HG02623 (cell line): ENCODE results near the gene PRDX3.
"Not testable (repeated sequence)": the region's sequence is repeated elsewhere in the genome, so short reads cannot be mapped to it uniquely, and the experiment has no call there.

Experiments used
- ATAC-seq: cut with Tn5 transposase; IDR thresholded peaks from one replicate; pipeline ENCODE4 v1.9.1; 2021; ENCODE audit warnings: moderate library complexity; ENCODE audit not compliant: unreplicated experiment

PRDX3 gene

DNA sequence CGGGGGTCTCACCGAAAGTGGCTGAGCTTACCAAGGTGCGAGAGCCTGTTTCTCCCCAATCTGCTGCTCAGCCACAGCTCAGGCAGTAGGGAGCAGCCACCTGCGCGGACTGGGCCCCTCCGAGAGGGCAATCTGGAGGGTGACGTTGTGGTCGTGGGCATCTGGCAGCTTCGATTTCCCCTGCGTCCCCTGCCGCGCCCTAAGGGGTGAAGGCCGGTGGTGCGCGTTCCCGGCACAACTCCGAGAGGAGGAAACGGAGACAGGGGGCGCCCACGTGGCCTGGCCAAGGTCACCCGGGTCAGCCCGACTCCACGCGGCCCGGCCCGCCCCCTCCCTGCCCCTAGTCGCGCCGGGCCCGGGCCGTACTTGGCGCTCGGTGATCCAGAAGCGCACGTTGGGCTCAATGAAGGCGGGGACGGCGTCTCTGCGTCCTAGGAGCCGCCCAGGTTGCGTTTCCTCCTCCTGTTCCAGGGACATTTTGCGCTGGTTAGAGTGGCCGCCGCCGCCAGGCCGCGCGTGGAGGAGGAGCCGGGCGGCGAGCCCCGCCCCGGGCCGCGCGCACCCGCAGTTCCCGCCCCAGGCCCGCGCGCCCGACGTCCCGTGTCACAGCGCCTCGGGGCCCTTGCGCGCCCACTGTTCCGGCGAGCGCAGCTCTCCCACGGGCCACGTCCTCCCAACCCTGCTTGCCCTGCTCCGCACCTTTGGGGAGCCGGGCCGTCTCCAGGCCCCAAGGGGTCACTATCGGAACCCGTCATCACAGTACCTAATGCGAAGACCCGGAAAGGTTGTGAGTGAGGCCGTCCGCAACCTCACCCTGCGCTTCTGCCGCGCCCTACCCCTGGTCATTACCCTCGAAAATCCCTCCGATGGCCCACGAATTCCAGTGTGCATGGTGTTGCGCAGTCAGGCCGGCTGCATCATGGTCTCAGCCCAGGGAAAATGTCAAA, 13.2 kb downstream of the PRDX3 start, which contains the start of gene SFXN4:
Gene SFXN4 (minus strand): TSS at position 544 of the 947 bp plus-strand sequence. CDS start 67 bp downstream, at position 477.
- peak; percentile 87 for ATAC-seq

DNA sequence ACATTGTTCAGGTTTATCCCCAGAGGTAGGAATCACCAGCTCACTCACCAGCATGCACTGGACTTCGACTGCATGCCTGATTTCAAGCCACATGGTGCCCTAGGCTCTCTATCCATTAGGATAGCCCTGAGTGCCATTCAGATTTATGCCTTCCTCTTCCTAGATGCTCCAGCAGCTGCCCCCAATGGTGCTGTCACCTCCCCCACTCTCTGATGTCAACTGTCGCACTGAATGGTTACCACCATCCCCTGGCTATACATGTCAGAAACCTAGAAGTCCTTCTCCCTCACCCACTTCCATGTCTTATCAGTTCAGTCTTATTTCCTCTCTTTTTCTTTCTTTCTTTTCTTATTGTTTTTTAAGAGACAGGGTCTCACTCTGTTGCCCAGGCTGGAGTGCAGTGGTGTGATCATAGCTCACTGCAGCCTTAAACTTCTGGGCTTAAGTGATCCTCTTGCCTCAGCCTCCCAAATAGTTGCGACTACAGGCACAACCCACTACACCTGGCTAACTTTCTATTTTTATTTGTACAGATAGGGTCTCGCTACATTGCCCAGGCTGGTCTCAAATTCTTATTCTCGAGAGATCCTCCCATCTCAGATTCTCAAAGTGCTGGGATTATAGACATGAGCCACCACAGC, 16.0 kb downstream of the PRDX3 start:
- no peak for ATAC-seq

DNA sequence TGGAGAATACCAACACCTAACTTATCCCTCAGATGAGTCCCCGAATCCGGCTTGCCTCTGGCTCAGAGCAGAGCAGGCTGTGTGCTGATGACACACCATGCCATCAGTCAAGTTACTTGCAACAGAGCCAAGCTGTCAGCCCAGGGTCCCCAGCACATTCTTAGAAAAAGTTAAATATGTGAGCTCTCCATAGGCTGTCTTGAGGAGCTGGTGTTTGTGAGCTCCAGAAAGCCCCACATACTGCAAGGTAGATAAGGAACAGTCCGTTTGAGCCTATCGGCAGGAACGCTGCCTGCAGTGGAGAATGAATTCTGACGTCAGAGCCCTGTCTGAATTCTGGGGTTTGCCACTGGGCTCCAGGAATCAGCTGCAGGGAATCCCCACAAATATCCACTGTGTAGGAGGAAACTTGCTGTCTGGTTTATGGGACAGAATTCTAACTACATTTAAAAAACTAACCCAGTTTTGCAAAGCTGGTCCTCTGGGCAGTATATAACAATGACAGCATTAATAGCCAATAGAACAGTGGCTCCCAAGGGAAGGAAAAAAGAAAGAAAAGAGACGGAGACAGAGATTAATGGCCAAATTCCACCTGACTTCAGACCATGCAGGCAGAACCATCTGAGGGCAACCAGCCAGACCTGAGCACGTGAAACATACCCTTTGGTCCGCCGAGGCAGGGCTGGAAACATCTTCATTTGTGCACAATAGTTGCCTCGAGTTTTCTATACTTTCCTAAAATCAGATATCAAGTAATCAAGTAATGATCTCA, 16.7 kb downstream of the PRDX3 start:
- ATAC-seq: no peak

DNA sequence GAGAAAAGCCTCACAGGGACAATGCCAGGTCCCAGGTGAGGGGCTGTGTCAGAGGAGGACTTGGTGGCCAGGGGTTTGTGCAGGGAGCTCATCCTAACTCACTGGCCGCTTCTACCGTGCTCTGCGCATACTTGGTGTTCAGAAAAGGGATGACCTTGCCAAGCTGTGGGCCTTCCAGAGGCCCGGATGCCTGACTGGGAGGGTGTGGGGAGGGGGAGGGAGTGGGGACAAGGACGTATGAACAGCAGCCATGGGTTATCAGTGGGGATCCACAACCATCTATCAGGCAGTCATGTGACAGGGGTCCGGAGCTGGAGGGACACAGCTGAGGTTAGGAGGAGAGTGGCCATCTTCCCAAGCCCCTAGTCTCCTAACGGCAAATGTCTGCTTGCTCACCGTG, 19.3 kb downstream of the PRDX3 start:
- ATAC-seq: no peak

DNA sequence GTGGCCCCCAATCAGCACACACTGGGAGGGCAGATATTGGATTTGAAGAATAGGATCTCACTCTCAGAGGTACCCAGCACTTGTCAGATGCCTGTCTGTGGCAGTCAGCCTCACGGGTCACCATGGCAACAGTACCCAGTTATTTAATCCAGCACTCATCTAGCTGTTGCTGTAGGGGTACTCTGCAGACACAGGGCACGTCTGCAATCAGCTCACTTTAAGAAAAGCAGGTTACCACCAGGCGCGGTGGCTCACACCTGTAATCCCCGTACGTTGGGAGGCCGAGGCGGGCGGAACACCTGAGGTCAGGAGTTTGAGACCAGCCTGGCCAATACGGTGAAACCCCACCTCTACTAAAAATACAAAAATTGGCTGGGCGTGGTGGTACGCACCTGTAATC, 25.0 kb downstream of the PRDX3 start:
- ATAC-seq: no peak

DNA sequence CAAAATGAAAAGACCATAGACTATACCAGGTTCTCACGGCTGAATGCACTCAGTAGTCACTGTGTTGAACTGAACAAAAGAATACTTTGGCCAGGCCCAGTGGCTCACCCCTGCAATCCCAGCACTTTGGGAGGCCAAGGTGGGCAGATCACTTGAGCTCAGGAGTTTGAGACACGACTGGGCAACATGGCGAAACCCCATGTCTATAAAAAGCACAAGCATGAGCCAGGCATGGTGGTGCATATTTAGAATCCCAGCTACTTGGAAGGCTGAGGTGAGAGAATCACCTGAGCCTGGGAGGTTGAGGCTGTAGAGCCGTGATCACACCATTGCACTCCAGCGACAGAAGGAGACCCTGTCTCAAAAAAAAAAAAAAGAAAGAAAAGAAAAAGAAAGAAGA, 25.6 kb downstream of the PRDX3 start:
- ATAC-seq: no peak

DNA sequence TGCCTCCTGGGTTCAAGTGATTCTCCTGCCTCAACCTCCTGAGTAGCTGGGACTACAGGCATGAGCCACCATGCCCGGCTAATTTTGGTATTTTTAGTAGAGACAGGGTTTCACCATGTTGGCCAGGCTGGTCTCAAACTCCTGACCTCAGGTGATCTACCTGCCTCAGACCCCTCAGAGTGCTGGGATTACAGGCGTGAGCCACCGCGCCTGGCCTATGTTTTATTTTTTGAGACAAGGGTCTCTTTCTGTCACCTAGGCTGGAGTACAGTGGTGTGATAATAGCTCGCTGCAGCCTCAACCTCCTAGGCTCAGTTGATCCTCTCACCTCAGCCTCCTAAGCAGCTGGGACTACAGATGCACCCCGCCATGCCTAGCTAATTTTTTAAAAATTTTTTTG, 27.0 kb downstream of the PRDX3 start:
- not testable (repeated sequence) for ATAC-seq

DNA sequence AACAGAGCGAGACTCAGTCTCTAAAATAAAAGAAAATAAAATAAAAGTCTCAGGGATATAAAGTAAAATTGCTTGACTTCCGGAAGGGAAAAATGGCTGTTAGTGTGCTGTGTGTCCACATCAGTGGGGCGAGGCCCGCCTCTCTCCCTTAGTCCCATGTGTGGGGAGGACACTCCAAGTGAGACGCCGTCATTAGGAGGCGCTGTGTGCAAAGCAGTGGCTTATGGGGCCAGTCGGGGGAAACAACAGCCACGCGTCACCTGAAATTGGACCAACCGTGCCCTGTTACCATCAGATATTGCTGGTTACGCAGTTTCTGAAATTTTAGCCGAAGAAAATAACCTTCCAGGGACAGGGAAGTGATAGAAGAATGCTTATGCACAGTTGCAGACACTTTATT, 28.9 kb downstream of the PRDX3 start:
- no peak for ATAC-seq

DNA sequence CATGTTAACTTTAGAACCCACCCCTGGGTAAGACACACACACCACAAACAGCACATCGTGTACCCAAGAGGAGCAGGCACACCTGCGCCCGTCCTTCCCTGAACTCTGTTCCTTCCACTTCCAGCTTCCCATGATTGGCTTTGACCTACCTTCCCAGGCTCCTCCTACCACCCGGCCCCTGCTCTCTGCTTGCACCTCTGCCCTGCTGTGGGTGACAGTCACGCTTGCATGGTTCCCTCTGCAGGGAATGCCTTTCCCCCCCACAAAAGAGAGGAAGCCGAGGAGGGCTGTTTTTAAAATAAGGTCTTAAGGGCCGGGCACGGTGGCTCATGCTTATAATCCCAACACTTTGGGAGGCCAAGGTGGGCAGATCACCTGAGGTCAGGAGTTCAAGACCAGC, 29.5 kb downstream of the PRDX3 start:
- no peak for ATAC-seq

DNA sequence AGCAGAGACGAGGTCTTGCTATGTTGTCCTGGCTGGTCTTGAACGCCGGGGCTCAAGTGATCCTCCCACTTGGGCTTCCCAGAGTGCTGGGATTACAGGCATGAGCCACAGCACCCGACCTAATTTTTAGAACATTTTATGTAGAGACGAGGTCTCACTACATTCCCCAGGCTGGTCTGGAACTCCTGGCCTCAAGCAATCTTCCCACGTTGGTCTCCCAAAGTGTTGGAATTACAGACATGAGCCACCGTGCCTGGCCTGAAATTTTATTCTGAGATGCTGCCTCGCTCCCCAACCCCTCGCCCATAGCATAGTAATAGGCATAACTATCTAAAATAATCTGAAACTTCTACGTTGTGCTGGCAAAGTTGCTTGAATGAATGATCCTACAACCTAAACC, 35.0 kb downstream of the PRDX3 start:
- ATAC-seq: no peak

DNA sequence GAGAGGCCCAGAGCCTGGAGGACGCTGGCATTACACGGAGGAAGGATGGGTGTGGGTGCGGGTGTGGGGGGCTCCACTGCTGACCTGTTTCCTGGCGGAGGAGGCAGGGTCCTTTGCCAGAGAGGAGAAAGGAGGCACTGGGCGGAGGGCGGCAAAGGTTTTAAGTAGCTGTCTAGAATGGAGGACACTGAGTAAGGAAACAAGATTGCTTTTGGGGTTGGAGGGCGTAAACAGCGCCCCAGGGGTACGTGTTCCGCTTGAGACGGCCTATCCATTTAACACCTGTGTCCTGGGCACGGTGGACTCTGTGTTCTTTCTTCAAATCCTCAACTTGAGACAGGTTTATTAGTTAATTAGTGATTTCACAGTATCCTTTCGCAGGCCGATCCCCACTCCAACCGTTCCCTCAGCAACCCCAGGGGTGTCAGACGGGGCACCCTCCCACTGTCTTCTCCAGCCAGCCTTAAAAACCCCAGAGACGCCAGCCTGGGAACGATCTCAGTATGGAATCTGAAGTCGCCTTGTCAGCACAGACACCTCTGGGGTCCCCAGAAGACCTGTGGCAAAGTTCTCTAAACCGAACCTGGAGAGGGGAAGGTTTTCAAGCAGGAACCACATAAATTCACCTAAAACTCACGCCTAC, 37.9 kb downstream of the PRDX3 start:
- ATAC-seq: no peak

DNA sequence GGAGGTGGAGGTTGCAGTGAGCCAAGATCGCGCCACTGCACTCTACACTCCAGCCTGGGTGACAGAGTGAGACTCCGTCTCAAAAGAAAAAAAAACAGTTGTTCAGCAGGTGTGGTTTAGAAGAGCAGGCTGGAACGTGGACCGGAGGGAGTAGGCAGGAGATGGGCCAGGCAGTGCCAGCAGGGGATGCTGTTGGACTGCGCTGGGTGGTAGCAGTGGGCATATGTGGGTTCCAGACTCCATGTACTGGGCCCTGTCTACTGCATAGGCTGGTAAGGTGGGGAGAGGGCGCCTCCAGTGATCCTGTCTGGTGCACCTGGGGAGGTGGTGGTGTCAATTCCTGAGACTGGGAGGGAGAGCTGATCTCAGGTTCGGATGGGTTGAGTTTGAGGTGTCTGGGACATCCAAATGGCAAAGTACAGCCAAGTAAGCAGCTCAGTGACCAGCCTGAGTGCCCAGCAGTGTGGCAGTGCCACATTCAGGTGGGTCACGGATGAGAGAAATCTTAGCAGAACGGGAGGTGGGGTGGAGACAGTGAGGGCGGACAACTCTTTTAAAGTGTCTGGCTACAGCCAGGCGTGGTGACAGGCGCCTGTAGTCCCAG, 39.0 kb downstream of the PRDX3 start:
- ATAC-seq: peak; percentile 60

DNA sequence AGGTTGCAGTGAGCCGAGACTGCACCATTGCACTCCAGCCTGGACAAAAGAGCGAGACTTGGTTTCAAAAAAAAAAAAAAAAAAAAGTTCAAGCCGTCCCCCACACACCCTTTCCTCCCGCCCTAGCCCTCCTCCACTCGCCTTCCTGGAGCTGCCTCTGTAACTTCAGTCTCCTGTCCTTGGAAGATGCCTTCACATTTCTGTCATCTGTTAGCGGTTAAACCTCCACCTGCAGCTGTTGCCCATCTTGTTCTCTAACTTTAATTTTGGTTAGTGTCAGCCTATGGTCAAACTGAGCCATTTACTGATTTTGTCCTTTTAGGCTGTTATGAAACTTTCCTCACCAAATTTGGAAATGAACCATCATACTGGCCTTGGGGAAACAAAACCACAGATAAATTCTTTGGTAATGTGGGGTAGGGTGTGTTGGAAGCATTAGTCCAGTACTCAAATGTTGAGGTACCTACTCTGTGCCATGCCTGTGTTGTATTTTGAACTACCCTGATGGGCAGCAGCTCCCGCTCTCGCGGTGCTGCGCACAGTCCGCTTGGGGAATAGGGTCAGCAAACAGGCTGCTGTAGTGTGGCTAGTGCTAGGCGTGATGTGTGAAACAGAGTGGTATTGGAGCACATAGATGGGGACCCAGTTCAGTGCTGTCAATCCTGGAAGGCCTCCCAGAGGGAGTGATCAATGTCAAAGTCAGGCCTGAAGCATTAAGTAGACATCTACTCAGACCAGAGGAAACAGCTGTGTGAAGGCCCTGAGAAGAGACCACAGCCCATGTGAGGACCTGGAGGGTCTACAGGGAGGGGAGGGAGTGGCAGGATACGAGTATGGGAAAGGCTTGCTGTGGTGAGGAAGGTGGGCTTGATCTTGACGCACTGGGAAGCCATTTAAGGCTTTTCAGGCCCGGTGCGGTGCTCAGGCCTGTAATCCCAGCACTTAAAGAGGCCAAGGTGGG, 40.0 kb downstream of the PRDX3 start:
- ATAC-seq: no peak

DNA sequence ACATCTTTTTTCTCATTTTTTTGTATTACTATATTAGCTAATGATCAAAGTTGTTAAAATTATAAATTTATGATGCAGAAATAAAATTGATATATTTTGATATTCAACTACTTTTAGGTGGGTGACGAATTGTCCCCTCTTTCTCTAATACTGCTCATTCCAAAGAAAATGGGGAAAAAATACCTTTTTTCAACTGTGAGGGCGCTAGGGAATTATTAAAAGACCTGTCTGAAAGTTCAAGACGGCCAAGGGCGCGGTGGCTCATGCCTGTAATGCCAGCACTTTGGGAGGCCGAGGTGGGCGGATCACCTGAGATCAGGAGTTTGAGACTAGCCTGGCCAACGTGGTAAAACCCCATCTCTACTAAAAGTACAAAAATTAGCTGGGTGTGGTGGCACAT, 40.7 kb downstream of the PRDX3 start:
- ATAC-seq: not testable (repeated sequence)

DNA sequence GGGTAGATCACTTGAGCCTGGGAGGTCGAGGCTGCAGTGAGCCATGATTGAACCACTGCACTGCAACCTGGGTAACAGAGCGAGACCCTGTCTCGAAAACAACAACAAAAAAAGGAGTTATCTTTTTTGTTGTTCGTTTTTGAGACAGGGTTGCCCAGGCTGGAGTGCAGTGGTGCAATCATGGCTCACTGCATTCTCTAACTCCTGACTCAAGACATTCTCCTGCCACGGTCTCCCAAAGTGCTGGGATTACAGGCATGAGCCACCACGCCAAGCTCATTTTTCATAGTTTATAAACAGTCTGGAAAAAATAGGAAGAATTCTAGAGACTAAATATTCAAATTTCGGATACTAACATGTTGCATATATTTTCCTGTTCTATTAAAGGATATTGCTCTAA, 42.5 kb downstream of the PRDX3 start:
- ATAC-seq: no peak

DNA sequence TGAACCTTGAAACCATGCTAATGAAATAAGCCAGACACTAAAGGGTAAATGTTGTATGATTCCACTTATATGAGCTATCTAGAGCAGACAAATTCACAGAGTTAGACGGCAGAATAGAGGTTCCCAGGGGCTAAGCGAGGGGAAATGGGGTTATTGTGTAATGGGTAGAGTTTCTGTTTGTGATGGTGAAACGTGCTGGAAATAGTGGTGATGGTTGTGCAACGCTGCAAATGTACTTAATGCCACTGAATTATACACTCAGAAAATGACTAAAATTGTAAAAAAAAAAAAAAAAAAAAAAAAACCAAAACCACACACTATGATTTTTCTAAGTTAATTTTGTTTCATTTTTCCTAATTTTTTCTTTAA, 43.1 kb downstream of the PRDX3 start:
- no peak for ATAC-seq

DNA sequence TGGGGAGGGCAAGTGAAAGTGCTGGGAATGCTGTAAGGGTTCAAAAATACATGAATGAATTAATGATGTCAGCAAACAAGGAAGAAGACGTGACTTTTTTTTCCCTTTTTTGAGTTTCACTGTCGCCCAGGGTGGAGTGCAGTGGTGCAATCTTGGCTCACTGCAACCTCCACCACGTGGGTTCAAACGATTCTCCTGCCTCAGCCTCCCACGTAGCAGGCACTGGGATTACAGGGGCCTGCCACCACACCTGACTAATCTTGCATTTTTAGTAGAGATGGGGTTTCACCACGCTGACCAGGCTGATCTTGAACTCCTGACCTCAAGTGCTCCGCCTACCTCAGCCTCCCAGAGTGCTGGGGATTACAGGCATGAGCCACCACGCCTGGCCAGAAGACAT, 44.7 kb downstream of the PRDX3 start:
- no peak for ATAC-seq

DNA sequence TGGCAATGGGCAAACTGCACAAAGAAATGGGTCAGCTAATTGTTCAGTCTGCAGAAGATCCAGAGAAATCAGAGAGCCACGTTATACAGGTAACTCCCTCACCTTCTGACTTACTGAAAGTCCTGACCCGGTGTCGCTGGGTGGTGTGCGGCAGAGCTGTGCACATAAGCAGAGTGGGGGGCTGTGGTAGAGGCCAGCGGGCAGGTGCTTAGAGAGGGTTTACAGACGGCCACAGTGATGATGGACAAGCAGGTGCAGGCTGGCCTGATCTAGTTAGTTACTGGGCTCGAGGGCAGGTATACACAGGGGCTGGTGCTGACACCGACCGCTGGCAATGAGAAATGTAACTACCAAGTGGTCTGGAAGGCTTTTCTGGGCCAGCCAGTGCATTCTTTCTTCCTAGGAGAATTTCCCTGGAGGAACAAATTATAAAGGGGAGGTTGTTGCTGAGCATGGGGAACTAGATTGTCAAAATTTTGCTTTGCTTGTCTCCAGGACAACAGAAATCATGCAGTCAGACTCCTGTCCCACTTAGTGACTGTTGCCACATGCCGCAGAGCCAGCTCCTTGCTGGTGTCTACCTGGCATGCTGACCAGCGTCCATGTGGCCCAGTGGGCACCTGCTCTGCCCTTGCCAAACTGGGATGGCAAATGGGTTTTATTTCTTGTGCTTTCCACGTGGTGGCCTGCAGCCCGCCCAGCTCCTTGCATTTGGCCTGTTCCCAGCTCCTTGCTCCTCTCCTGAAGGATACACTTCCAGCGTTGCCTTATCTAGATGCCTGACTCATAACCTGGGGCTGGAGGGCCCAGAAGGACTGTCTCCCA, 45.9 kb downstream of the PRDX3 start:
- no peak for ATAC-seq
